ENCODE measurements around the gene CXCL9. TPM values are rescaled to one million over a fixed set of nuclear protein-coding genes. Genes with fewer than 3 reads are reported as not detected.

CXCL9 gene
- total RNA-seq, 2 donors from 2014 or later, result 1.0 to 2.6 TPM

DNA sequence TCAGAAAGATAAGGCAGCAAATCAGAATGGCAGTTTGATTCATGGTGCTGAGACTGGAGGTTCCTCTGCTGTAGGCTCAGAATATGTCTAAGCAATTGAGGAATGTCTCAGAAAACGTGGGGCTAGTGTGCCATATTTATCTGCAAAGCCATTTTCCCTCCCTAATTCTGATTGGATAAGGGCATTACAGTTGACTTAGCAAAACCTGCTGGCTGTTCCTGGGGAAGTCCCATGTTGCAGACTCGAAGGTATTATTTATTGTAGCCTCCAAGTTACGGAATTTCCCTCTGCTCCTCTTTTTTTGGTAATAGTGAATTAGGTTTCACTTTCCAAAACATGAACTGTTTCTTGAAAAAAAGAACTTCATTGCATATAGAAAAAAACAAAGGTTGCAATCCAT lies 16.1 kb upstream of the CXCL9 start, which contains the start of gene CXCL10:
TSS of gene CXCL10 (minus strand) at position 109 of the 400 bp plus-strand sequence. CDS start at position 43, 66 bp downstream.
- no peaks in the 10 kb centered on the region for H3K36me3 ChIP-seq
- no peaks in the 10 kb centered on the region for H3K9me3 ChIP-seq
- H3K4me3 ChIP-seq, result no peak within 1 kb of the TSS
- no peak for DNase-seq (ENCODE audit: low spot score)
- H3K27me3 ChIP-seq, result no peaks in the 10 kb centered on the region
- H3K4me1 ChIP-seq, result no peaks in the 10 kb centered on the region
- TF ChIP-seq CTCF (IDR thresholded peaks at IDR 0.05), result no peak
- H3K27ac ChIP-seq, result no peak within 1 kb of the TSS

- H3K27me3 ChIP-seq, result no peaks in the 10 kb centered on the region
- H3K4me3 ChIP-seq, result no peak overlapping the region
- no peaks in the 10 kb centered on the region for H3K4me1 ChIP-seq
- no peak for DNase-seq (ENCODE audit: low spot score)
- H3K36me3 ChIP-seq, result no peaks in the 10 kb centered on the region
- no peaks in the 10 kb centered on the region for H3K9me3 ChIP-seq
- no peak for TF ChIP-seq CTCF (IDR thresholded peaks at IDR 0.05)
- H3K27ac ChIP-seq, result no peak overlapping the region
Measured at GRCh38 chr4:76022677-76023076, 15.4 kb upstream of the CXCL9 start.

DNA sequence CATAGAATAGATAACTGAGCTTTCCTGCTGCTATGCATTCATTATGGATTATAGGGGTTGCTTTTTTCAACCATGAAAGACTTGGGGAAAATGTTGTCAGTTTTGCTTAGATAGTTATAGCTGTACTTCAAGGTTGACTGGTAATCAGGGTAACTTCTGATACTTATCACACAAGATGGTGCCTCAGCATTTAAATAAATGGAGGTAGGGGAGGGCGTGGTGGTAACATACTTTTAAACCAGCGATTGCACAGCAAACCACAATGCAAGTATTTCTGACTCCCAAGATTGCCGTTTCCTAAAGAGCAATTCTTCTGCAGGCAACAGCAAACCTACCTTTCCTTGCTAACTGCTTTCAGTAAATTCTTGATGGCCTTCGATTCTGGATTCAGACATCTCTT lies 14.7 kb upstream of the CXCL9 start:
- no peaks in the 10 kb centered on the region for H3K4me1 ChIP-seq
- no peaks in the 10 kb centered on the region for H3K27me3 ChIP-seq
- no peak overlapping the region for H3K4me3 ChIP-seq
- H3K27ac ChIP-seq, result no peak overlapping the region
- no peaks in the 10 kb centered on the region for H3K36me3 ChIP-seq
- TF ChIP-seq CTCF (IDR thresholded peaks at IDR 0.05), result no peak
- no peaks in the 10 kb centered on the region for H3K9me3 ChIP-seq
- DNase-seq (ENCODE audit: low spot score), result no peak

- H3K27ac ChIP-seq, result no peak overlapping the region
- H3K9me3 ChIP-seq, result no peaks in the 10 kb centered on the region
- no peaks in the 10 kb centered on the region for H3K4me1 ChIP-seq
- H3K4me3 ChIP-seq, result no peak overlapping the region
- DNase-seq (ENCODE audit: low spot score), result no peak
- no peaks in the 10 kb centered on the region for H3K36me3 ChIP-seq
- no peaks in the 10 kb centered on the region for H3K27me3 ChIP-seq
- no peak for TF ChIP-seq CTCF (IDR thresholded peaks at IDR 0.05)
Measured at GRCh38 chr4:76017056-76017686, 9.9 kb upstream of the CXCL9 start.

DNA sequence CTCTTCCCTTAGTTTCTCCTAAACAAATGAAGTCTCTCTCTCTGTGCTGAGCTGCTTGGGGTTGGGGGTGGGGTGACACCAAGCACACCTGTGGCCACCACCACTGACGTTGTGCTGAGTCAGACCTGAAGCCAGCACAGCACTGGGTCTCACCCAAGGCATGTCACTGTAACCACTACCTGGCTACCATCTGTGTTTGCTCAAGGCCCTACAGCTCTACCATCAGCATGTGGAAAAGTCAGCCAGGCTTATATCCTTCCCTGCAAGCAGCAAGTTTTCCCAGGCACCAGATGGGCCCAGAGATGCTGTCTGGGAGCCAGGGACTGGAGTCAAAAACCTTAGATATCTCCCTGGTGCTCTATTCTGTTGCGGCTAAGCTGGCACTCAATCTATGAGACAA lies 9.1 kb upstream of the CXCL9 start:
- no peaks in the 10 kb centered on the region for H3K9me3 ChIP-seq
- no peaks in the 10 kb centered on the region for H3K36me3 ChIP-seq
- TF ChIP-seq CTCF (IDR thresholded peaks at IDR 0.05), result no peak
- peaks cover 0 to 4% of the 10 kb centered on the region in 2 donors for H3K4me1 ChIP-seq
- H3K4me3 ChIP-seq, result no peak overlapping the region
- no peaks in the 10 kb centered on the region for H3K27me3 ChIP-seq
- no peak for DNase-seq (ENCODE audit: low spot score)
- H3K27ac ChIP-seq, result no peak overlapping the region

- no peak for TF ChIP-seq CTCF (IDR thresholded peaks at IDR 0.05)
- Histone ChIP-seq H3K27ac (no peak overlapping the region), H3K9me3 (no peaks in the 10 kb centered on the region), H3K4me1 (peaks cover 0 to 6% of the 10 kb centered on the region in 2 donors), H3K36me3 (no peaks in the 10 kb centered on the region), H3K27me3 (no peaks in the 10 kb centered on the region), H3K4me3 (no peak overlapping the region)
- DNase-seq (ENCODE audit: low spot score), result no peak
Measured at GRCh38 chr4:76013540-76013939, 6.2 kb upstream of the CXCL9 start.
